HG02763 (cell line): Measurements from ENCODE around the gene NTM.

Experiments
- ATAC-seq: cut with Tn5 transposase; IDR thresholded peaks from one replicate; pipeline ENCODE4 v1.9.1; 2021; ENCODE audit warnings: mild to moderate bottlenecking, moderate library complexity; ENCODE audit not compliant: unreplicated experiment

NTM gene

DNA sequence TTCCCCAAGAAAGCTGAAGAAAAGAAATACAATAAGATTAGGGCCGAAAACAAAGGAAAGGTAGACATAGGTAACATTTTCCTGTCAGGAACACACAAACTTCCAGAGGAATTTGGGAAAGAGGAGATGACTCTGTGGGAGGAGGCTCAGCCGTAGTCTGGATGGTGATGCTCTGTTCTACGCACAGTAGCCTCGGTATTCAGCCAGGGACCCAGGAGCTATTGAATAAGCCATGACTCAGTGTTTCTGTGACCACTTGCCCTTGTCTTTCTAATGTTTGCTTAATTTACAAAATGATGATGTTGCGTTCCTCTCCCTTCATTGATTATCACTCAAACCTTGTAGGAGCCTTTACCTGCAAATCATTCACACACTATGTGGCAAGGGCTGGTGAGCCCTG, 745.0 kb downstream of the NTM start:
- no peak for ATAC-seq

DNA sequence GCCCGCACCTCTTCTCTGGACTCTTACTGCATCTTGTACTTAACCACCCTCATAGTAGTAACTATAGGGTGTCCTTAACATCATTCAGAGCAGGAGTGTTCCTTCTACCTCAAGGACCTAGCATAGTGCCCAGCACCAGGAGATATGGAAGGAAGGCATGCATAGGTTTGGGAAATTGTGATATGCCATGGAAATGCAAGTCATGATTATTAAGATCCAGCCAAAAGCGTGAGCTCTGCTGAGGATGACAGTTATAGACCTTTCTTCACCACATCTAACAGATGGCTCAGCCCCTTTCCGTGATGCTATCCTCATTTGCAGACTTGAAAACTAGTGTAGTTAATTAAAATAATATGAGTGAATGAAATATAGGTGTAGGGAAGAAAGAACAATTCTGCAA, 746.1 kb downstream of the NTM start:
- no peak for ATAC-seq

DNA sequence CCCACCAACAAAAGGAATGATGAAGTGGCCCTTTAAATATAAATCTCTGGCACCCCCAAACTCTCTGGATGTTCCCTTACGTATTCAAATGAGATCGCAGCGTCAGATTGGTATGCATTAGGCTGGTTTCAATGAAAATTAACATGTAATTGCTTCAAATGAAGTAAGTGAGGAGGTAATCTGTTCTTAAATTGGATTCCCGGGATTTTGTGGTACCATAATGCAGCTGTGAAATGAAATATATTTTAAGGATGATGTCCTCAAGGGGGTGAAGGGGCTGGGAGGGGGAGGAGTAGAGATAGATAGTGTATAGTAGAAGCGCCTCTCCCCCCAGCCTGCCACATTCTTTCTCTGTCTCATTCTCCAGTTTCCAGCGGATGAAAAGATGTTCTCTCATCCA, 748.2 kb downstream of the NTM start:
- no peak for ATAC-seq

DNA sequence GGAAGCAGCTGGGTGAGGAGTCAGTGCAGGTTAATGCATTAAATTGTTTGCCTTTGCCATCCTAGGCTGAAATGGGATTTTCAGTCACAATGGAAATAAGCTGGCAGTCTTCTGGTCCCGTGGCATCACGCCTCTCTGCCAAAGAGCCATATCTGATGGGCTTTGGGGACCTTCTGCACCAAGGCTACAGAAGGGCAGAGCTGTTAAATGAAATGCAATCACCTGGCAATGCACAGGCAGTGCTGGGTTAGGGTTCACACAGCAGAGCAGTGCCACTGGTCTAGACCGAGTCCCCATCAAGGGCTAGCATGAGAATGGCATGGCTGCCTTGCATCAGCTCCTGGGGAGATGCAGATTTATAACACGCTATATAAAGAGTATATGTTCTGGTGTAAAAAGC, 749.2 kb downstream of the NTM start:
- ATAC-seq = no peak

DNA sequence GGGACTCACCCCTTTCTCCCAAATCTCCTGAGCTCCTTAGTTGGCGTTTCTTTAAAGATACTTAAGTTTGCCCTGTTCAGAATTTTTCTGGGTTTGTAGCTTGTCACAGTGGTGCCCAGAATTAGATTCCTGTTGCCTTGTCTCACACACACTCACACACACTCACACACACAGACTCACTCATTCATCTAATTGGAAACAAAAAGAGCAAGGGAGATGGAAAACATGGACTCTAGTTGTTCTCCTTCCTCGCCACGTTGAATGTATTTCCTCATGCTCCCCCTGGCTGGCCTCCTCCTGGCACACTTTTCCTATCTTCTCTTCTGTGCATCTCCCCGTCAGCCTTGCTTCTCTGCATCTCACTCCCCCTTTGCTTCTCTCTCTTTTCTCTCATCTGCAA, 752.3 kb downstream of the NTM start:
- ATAC-seq = no peak

DNA sequence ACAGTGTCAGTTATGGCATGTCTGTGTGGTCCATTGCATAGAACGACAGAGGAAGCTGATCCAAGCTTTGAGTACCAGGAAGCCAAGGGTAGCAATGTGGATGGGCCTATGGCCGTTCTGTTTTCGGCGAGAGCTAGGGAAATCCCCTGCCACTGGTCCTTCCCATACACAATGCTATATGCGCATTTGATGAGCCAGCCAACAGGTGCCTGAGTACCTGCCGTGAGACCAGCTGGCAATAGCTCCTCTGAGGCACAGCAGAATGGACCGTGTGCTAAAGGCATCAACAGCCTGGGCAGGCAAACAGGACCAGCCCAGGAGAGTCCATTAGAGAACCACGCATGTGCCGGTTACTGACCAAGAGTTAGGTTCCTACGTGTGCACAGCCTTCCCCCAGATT, 753.0 kb downstream of the NTM start:
- no peak for ATAC-seq

DNA sequence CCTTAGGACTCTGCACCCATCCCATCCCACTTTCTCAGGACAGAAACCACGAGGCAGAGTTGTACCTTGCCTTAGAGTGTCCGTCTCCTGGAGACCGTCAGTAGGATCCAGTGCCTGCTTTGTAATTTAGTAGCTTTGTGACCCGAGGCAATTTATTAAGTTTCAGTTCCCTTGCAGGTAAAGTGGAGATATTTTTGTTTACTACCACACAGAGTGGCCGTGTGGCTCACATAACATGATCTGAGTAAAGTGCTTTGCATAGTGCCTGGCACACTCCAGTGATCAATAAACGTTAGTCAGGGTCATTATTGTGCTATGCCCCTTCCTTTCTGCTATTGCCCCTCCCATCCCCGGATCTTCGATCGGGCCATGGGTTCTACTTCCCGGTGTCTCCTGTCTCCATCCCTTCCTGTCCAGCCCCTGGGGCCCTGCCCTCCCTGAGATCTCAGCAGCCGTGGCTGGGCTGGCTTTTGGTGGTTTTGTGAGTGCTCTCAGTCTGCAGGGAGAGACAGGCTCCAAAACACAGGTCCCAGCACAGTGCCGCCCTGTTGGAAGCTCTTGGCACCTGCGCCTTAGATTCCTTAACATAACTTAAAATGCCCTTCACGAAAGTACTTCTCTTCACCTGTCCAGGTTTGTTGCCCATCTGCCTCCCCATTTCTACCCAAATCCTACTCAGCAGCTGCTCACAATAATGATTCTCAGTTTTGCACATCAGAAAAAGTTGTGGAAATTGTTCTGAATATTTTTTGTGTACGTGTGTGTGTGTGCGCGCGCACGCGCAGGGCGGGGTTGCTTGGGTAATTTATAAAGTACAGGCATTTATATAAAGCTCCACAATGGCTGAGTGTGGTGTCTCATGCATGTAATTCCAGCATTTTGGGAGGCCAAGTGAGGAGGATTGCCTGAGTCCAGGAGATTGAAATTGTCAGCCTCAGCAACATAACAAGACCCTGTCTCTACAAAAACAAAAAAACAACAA, 753.7 kb downstream of the NTM start:
- ATAC-seq = no peak

DNA sequence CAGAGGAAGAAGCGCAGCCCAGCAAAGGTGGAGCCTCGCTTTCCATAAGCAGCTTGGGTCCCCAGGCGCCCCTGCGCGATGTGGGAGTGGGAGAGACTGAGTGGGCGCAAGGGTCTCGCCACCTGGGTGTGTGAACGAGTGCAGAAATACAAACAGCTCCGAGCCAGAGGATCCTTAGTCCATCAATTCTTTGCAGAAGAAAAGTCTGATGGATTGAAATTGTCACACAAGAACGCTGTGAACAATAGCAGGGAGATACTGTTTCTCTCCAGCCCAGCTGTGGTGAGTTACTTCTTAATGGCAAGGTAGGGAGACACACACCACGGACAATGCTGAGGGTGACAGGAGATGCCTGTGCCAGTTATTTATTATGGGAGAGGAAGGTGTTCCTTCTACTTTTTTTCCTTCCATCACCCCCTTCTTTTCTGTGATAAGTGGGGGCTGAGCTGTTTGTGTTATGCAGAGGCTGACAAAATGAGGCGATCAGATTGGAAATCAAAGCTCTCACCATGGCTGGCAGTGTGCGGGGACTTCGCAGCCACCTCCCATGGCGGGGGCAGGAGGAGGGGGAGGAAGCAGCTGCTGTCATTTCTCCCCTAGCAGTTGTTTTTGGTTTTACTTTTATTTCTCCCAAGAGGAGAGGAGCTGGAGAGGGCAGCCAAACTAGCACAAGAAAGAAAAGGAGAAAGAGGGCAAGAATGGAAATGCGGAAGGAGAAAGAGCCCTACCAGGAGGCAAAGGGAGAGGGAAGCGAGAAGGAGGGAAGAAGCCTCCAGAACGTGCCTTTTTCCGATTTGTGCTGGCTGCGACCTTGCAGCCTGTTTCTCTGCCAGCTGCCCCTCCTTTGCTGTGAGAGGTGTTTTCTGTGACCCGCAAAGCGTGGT, 755.8 kb downstream of the NTM start:
- ATAC-seq = no peak

DNA sequence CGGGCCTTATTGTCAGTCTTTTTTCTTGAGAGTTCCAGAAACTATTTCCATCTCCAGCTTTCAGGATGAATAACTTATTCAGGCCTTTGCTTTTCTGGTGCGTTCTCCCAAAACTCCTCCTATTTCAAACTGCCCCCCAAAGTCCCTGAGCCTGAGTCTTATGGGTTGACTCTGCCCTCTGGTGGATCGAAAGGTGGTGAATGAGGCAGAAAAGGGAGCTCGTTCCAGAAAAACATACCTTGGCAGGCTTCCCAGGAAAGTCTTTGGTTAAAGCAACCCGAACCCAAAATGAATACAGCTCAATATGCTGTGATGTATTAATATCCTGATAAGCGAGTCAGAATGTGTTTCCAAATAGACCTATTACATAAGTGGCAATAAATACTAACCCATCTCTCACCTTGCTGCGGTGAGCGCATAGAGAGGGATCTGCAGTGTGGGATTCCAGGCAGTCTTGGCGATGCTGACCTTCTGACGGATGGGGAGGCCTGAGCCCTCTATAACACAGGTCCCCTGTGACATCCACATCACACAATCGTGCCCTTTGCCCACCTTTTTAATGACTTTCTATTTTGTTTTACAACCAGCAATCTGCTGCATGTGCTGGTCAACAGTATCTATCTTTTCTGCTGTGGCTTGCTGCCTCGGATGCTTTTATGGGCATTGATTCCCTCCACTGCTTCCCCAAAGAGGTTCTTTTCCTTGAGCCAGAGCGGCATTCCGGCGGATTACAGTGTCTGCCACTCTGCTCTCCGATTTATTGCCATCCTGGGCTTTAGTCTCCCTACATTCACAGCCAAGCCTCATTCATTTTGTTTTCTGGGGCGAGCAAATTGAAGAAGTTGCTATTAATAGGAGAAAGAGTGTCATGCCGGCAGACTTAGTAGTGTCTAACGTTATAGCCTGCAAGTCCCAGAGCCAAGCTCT, 756.8 kb downstream of the NTM start:
- no peak for ATAC-seq

DNA sequence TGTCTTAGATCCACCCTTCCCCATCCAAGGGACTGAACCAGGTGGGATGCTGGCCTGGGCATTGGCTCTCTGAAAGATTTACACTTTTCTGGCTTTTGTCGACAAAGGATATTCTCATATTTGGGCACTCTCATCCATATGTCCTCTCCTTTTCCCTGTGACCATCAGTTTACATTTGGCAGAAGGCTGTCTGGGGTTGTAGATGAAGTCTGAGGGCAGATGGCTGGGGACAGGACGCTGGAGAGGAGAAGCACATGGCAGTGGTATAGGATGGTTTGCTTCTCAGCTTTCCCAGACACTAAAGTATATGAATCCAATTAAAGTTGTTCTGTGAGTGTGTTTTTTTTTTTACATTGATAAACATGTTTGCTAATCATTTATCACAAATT, 757.5 kb downstream of the NTM start:
- ATAC-seq = no peak

DNA sequence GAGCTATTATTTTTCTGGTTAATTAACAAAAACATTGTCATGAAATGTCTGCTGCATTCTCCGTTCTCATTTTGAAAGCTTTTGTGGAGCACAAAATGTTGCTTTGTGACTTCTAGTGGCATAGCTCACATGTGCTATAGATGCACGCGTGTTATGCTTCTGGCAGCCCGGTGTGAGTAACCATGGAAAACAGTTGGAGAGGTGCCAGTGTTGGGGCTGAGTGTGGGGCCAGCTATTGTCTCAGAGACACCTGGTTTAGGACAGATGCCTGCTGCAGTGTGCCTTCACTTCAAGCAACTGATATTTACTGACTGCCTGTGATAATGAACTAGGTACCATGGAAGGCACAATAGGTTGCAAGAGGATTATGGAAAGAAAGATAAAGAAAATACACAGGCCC, 760.6 kb downstream of the NTM start:
- no peak for ATAC-seq

DNA sequence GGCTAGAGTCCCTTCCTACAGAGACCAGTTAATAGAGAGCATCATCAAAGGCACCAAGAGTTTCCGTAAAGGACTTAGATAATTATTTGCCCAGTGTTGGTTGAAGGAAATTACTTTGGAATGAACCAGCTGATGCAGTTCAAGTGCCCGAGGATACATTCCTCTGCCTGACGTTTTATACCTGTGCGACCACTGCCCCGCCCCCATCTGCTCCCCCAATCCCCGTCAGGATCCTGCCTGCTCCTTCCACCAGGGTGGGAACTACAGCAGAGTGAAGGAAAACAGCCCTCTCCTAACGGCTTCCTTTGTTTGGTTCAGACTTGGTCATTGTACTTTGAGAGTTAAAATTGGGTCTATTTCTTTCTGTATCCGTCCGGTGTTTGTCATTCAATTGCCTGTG, 761.5 kb downstream of the NTM start:
- no peak for ATAC-seq

DNA sequence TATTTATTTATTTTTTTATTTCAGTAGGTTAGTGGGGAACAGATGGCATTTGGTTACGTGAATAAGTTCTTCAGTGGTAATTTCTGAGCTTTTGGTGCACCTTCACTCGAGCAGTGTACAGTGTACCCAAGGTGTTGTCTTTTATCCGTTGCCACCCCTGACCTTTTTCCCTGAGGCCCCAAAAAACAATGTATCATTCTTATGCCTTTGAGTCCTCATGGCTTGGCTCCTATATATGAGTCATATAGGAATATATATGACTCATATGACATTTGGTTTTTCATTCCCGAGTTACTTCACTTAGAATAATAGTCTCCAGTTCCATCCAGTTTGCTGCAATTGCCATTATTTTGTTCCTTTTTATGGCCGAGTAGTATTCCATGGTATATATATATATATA, 763.9 kb downstream of the NTM start:
- ATAC-seq = no peak

DNA sequence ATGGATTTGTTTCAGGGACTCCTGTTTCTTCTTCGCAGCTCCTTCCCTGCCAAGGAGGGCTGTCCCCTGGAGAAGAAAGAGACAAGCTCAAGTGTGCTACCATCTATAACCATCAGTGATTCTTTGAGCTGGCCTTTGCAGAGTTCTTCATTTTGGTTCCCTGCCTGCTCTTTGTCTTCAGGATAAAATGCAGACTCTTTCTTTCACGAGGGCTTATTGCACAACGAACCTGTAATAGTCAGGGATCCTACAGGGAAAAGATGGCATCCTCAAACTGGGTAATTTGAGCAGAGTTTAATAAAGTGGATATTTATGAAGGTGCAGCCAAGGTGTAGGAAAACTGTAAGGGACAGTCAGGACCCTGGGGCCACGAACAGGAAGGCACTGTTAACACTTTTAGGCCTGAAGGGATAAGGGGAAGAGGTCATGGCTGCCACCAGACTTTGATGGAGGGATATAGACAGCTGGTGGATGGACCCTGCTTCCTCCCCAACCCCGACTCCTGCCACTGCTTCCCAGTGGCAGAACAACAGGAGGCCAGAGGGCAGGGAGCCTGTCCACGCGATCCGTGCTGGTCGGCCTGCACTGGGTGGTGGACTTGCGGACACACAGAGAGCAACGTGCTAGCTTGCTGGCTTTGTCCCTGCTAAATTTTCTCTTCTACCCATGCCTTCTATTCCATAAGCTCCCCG, 767.0 kb downstream of the NTM start:
- ATAC-seq = no peak

DNA sequence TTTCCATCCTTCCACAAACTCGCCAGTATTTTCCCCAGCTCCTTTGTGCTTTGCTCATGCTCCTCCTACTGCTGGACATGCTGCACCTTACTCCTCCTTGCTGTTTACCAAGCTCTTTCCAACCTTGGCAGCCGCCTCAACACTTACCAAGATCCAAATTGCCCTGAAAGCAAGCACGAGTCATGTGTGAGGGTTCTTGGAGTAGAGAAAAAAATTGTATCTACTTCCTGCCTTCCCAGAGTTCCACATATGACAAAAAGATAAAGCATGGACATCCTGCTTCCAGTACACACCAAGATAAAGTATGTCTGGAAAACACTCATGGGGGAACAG, 767.5 kb downstream of the NTM start:
- ATAC-seq = no peak

DNA sequence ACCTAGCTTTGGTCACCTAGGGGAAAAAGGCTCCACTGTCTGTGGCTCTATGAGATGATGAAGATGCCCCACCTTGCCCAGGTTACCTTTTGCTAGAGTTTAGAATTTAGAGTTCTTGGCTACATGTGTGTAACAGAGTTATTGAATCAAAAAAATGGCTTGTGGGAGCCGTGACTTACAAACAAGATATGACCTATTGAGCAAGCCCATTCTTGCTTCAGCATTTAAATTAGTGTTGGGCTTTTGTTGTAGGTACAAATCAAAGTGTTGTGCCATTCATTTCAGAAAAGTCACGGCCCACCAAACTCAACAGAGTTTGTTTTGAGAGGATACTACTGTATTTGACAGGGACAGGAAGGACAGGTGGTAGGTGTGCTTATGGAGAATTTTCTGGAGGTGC, 768.8 kb downstream of the NTM start:
- ATAC-seq = no peak

DNA sequence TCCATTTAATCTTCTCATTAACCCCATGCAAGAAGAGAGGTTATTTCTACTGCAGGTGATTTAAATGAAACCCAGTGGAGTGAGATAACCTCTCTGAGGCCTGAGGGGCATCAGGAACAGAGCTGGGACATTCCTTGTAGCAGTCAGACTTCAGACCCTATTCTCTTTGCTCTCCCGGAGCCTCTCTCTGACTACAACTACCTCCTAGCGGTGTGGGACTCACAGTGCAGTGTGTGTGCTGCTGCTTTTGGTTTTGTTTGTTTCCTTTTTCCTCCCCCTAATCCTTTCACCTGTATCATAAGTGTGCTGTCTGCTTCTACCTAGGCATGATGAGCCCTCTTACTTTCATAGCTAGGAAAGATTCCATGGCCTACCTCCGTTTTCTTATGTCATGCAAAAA, 769.6 kb downstream of the NTM start:
- no peak for ATAC-seq

DNA sequence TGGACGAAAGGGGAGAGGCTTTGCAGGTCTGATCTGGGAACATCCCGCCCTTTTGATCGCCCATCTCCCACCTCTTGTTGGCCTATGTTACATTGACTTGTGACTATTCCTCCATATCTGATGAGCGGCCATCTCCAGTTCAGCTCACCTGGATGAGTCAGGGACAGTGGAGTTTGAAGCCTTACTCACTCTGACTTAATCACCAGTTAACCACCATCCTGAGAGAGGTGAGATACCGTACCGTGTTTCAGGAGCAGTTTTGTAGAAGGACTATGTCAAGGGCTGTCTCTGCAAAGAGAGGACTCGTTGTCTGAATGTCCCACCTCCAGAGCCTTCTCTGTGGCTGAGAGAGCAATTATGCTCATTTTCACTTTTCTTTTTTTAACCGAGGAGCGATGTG, 771.7 kb downstream of the NTM start:
- ATAC-seq = no peak

DNA sequence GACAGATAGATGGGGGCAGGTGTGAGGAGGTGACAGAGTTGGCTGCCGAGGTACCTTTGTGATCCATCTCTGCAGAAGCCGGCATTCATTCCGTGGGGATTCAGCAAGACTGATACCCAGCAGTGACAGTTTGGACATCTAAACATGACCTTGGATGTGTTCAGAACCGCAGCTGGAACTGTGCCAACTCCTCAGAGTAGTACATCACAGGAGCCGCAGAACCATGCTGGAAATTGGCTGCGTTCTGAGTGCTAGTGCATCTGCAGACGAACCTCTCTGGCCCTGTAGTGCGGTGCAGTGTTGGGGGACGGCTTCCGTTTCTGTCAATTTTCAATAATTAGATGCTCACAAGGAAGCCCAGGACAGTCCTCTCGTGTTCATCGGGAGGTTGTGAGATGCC, 772.1 kb downstream of the NTM start:
- no peak for ATAC-seq

DNA sequence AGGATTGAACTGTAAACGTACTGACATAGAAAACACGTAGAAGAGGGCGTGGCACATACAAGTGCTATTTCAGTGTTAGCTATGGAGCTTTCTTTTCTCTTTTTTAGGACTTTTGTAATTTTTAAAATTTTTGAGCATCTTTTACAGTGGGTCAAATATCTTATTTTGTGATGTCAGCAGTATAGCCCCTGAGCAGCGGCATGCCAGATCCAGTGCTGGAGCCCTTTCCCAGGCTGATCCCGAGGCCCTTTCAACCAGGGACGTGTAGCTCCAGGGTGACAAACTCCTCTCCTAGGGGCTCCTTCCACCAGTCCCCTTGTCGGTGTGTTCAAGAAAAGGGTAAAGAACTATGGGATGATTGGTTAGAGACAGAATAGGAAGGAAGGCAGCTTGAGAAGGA, 777.0 kb downstream of the NTM start:
- ATAC-seq = no peak
